Panc1 (cell line): ENCODE results near the gene NARF. TPM values are rescaled to one million over a fixed set of nuclear protein-coding genes. Genes with fewer than 3 reads are reported as not detected.

Experiments used
- ATAC-seq: fragments of 200-7000 bp; cut with Tn5 transposase; 2 replicates; pipeline ENCODE4 v1.9.1; 2020; ENCODE audit warnings: mild to moderate bottlenecking, moderate library complexity
- BruUV-seq: library from RNA; stranded (reverse); fragments of 400-500 nt; replicated peaks from 2 replicates; lab custom pipeline; 2021; lab: Mats Ljungman, UMichigan
- CTCF ChIA-PET: fragments of 300-600 bp; sonication (Branson Sonifier 250); formaldehyde crosslinking; loops from one replicate; lab custom pipeline; 2022; ENCODE audit warnings: antibody characterized with exemption; lab: Charles Lee
- POLR2A ChIA-PET: fragments of 300-600 bp; sonication (Branson Sonifier 250); formaldehyde crosslinking; loops from one replicate; lab custom pipeline; 2022; ENCODE audit warnings: antibody characterized with exemption; lab: Charles Lee
- DNase-seq: peaks from one replicate; pipeline ENCODE4 v3.0.0-alpha.2; 2010; ENCODE audit warnings: low read depth, low spot score
- H3K27ac ChIP-seq: 2 replicates; pipeline ENCODE4 v1.5.1; 2011; ENCODE audit warnings: mild to moderate bottlenecking, low read length, inconsistent platforms
- H3K27me3 ChIP-seq: fragments of 200-500 bp; sonication (Bioruptor generic); 2 replicates; pipeline ENCODE4 v1.6.0; 2014; ENCODE audit warnings: low read length, inconsistent platforms; ENCODE audit not compliant: control insufficient read depth, insufficient read depth
- H3K36me3 ChIP-seq: fragments of 200-500 bp; sonication (Bioruptor generic); 2 replicates; pipeline ENCODE4 v1.5.1; 2014; ENCODE audit warnings: inconsistent platforms, mild to moderate bottlenecking, low read length, moderate library complexity; ENCODE audit not compliant: control insufficient read depth, insufficient read depth
- H3K4me1 ChIP-seq: 2 replicates; pipeline ENCODE4 v1.5.1; 2011; ENCODE audit warnings: inconsistent platforms, mild to moderate bottlenecking, low read length, moderate library complexity; ENCODE audit not compliant: control insufficient read depth, insufficient read depth
- H3K4me3 ChIP-seq, 2 experiments: 2 replicates each; pipeline ENCODE4 v1.5.1; 2011 to 2012; ENCODE audit warnings: low read depth in 2 of 2, low read length in 2 of 2, mild to moderate bottlenecking in 2 of 2, inconsistent platforms in 1 of 2, moderate library complexity in 1 of 2
- H3K9me3 ChIP-seq: fragments of 200-500 bp; sonication (Bioruptor generic); 2 replicates; pipeline ENCODE4 v1.5.1; 2014; ENCODE audit warnings: low read depth, mild to moderate bottlenecking, inconsistent platforms, low read length, moderate library complexity; ENCODE audit not compliant: control insufficient read depth, insufficient read depth
- CTCF ChIP-seq: fragments of 450-650 bp; IDR thresholded peaks from 2 replicates; pipeline ENCODE4 v1.5.1; 2017; ENCODE audit warnings: mild to moderate bottlenecking
- POLR2AphosphoS5 ChIP-seq: IDR thresholded peaks from 2 replicates; pipeline ENCODE4 v1.6.1; 2012; ENCODE audit warnings: mild to moderate bottlenecking, low read depth, low read length, moderate library complexity
- REST ChIP-seq, 2 experiments: IDR thresholded peaks; 2 replicates each; pipeline ENCODE4 v1.6.1; 2011 to 2012; ENCODE audit warnings: low read depth in 2 of 2, control low read depth in 1 of 2, low read length in 1 of 2, mild to moderate bottlenecking in 1 of 2, moderate library complexity in 1 of 2; ENCODE audit not compliant: insufficient read depth in 1 of 2
- SIN3A ChIP-seq: IDR thresholded peaks from 2 replicates; pipeline ENCODE4 v1.6.1; 2012; ENCODE audit warnings: low read depth, mild to moderate bottlenecking, low read length, moderate library complexity, borderline replicate concordance; ENCODE audit not compliant: insufficient read depth
- TCF7L2 ChIP-seq: IDR thresholded peaks from 2 replicates; pipeline ENCODE4 v1.6.1; 2011; ENCODE audit warnings: mild to moderate bottlenecking, low read depth, low read length, inconsistent platforms
- in situ Hi-C: cut with HindIII; loops from 2 replicates; pipeline ENCODE4 v1.10.0; 2016; ENCODE audit warnings: low sequenced_read_pairs, low pct_unique_long_range_greater_than_20kb
- intact Hi-C: fragments of 100-400 bp; cut with micrococcal nuclease; formaldehyde crosslinking; loops from one replicate; pipeline ENCODE4 v1.10.0; 2022; ENCODE audit not compliant: unreplicated experiment
- total RNA-seq: library from RNA; stranded (reverse); gene quantifications from one replicate; pipeline ENCODE4 v1.2.1, GENCODE V29; 2021; ENCODE audit not compliant: unreplicated experiment

NARF gene
- total RNA-seq, 1 experiment from 2014 or later: 60.9 TPM

- in situ Hi-C loops (no loop called here), intact Hi-C loops (no loop called here)
- ATAC-seq (peak; percentile 39), DNase-seq (no peak)
- no TSS peak for BruUV-seq
- Histone ChIP-seq H3K4me3 (peak overlapping the region; percentile 68 to 87), H3K27ac (peak overlapping the region; percentile 89), H3K4me1 (peaks cover 15% of the 10 kb centered on the region), H3K36me3 (peaks cover 3% of the 10 kb centered on the region; the same call in 1 of the 2 replicates), H3K27me3 (no peaks in the 10 kb centered on the region), H3K9me3 (no peaks in the 10 kb centered on the region)
- POLR2A ChIA-PET: interaction anchor here (0.9 to 1.2 kb wide), 3 partner anchors 13 to 17 kb away, joined by 3 to 7 read pairs (median 3); no protein-coding TSS in a partner anchor
- TF ChIP-seq TCF7L2 (no peak), POLR2AphosphoS5 (0 out of 2 replicates have a peak, but pooled peaks have one; percentile 1), CTCF (no peak), REST (IDR thresholded peaks at IDR 0.05; ENCODE audit: insufficient read depth in 1 of 2, low read depth in 2 of 2, low read length in 1 of 2) (no peak), SIN3A (peak; percentile 28)
- CTCF ChIA-PET: no interaction called here
These were observed 61.7 kb downstream of the NARF start for GRCh38 chr17:82519971-82520903.

GRCh38 chr17:82524540-82524939, 66.0 kb downstream of the NARF start:
- H3K27ac ChIP-seq: 0 out of 2 replicates have a peak overlapping the region, but pooled peaks have one; percentile 23
- H3K36me3 ChIP-seq: peaks cover 3% of the 10 kb centered on the region; the same call in 1 of the 2 replicates
- ATAC-seq (no peak), DNase-seq (no peak)
- POLR2A ChIA-PET: no interaction called here
- BruUV-seq: TSS peak; percentile 31
- no peaks in the 10 kb centered on the region for H3K27me3 ChIP-seq
- TF ChIP-seq REST (IDR thresholded peaks at IDR 0.05; ENCODE audit: insufficient read depth in 1 of 2, low read depth in 2 of 2, low read length in 1 of 2) (no peak), SIN3A (no peak), CTCF (no peak), POLR2AphosphoS5 (no peak), TCF7L2 (no peak)
- intact Hi-C loops (no loop called here), in situ Hi-C loops (no loop called here)
- CTCF ChIA-PET: no interaction called here
- H3K4me1 ChIP-seq: peaks cover 41% of the 10 kb centered on the region
- H3K4me3 ChIP-seq: no peak overlapping the region
- H3K9me3 ChIP-seq: no peaks in the 10 kb centered on the region
